Kidney (tissue), 14 donors: ENCODE data around the gene ARID1B. TPM values are rescaled to one million over a fixed set of nuclear protein-coding genes. Genes with fewer than 3 reads are reported as not detected.

Source experiments
- DNase-seq, 5 donors: peaks; one replicate each; pipeline ENCODE4 v3.0.0-alpha.2; 2013 to 2020
- FAIRE-seq: peaks from 2 replicates; lab custom pipeline; 2012; peaks lifted over from hg19 to GRCh38; lab: Jason Lieb, UNC
- H3K27ac ChIP-seq, 2 donors: one replicate each; pipeline ENCODE4 v1.7.0; 2013; ENCODE audit warnings: low read depth in 2 of 2, low read length in 2 of 2, inconsistent platforms in 1 of 2
- H3K27me3 ChIP-seq: one replicate; pipeline ENCODE4 v1.7.1; 2013; ENCODE audit warnings: low read length, inconsistent platforms; ENCODE audit not compliant: control insufficient read depth, insufficient read depth
- H3K36me3 ChIP-seq, 3 donors: one replicate each; pipeline versions ENCODE4 v1.7.0 to v1.7.1; 2013; ENCODE audit warnings: low read length in 3 of 3, control low read depth in 1 of 3, inconsistent platforms in 1 of 3; ENCODE audit not compliant: insufficient read depth in 3 of 3, control insufficient read depth in 2 of 3
- H3K4me1 ChIP-seq, 3 donors: one replicate each; pipeline versions ENCODE4 v1.7.0 to v1.7.1; 2013; ENCODE audit warnings: low read length in 3 of 3, inconsistent platforms in 1 of 3, low read depth in 1 of 3; ENCODE audit not compliant: control insufficient read depth in 2 of 3, insufficient read depth in 2 of 3
- H3K4me3 ChIP-seq, 3 donors: one replicate each; pipeline versions ENCODE4 v1.7.0 to v1.8.1; 2013; ENCODE audit warnings: low read length in 3 of 3, control low read depth in 1 of 3, inconsistent platforms in 1 of 3
- H3K9ac ChIP-seq, 3 donors: one replicate each; pipeline versions ENCODE4 v1.7.0 to v1.7.1; 2013; ENCODE audit warnings: low read length in 3 of 3, control low read depth in 1 of 3, inconsistent platforms in 1 of 3
- H3K9me3 ChIP-seq, 3 donors: one replicate each; pipeline versions ENCODE4 v1.7.0 to v1.7.1; 2013; ENCODE audit warnings: low read length in 3 of 3, control low read depth in 1 of 3, inconsistent platforms in 1 of 3; ENCODE audit not compliant: control insufficient read depth in 2 of 3, insufficient read depth in 1 of 3
- CTCF ChIP-seq: IDR thresholded peaks from 3 replicates; pipeline ENCODE4 v1.5.1; 2012; ENCODE audit warnings: mild to moderate bottlenecking, moderate library complexity, borderline replicate concordance; ENCODE audit not compliant: insufficient read depth; ENCODE audit errors: extremely low read depth
- intact Hi-C: fragments of 100-400 bp; cut with DNase I; formaldehyde crosslinking; loops from one replicate; pipeline ENCODE4 v1.11.1; 2022
- polyA plus RNA-seq: library from polyadenylated mRNA; stranded (reverse); fragments of 350-450 nt; fragmentation: Illumina TruSeq; extraction: RNeasy Lipid Tissue Mini Kit (QIAGEN cat#74804); gene quantifications from one replicate; pipeline ENCODE4 v1.2.3, GENCODE V29; 2014; ENCODE audit warnings: low read depth, low replicate concordance; ENCODE audit not compliant: insufficient read depth
- total RNA-seq: library from RNA; stranded (reverse); fragmentation: NEBNext Ultra II Directional; extraction: Animal tissue kit (Norgen Biotek cat#: 25700); gene quantifications from one replicate; pipeline ENCODE4 v1.2.1, GENCODE V29; 2021
- donor health status: control.
- donor health status: control.
- donor health status: control.
- donor health status: control.
- donor health status: control.
- donor health status: DM: yes; HTN: yes; CAD: no.
- donor health status: Normal renal cell carcinoma (clear cell type).

ARID1B gene
- total and polyA plus RNA-seq, 2 donors from 2014 or later = 16.4 to 110 TPM

- Histone ChIP-seq H3K27ac (no peak overlapping the region), H3K4me1 (peaks cover 0 to 4% (median 3%) of the 10 kb centered on the region in 3 donors), H3K9ac (no peak overlapping the region), H3K27me3 (no peaks in the 10 kb centered on the region), H3K9me3 (peaks cover 0 to 1% (median 0%) of the 10 kb centered on the region in 3 donors), H3K36me3 (no peaks in the 10 kb centered on the region), H3K4me3 (no peak overlapping the region)
- DNase-seq = no peak
- no peak for TF ChIP-seq CTCF
- intact Hi-C loops = no loop called here
- FAIRE-seq = no peak
These were observed 273.5 kb downstream of the ARID1B start for GRCh38 chr6:157050537-157051265.

- H3K9ac ChIP-seq = no peak overlapping the region
- FAIRE-seq (no peak), DNase-seq (no peak)
- H3K4me3 ChIP-seq = no peak overlapping the region
- no peaks in the 10 kb centered on the region for H3K27me3 ChIP-seq
- intact Hi-C loops = no loop called here
- TF ChIP-seq CTCF = no peak
- H3K9me3 ChIP-seq = peaks cover 0 to 7% (median 0%) of the 10 kb centered on the region in 3 donors
- H3K36me3 ChIP-seq = no peaks in the 10 kb centered on the region
- no peak overlapping the region for H3K27ac ChIP-seq
- H3K4me1 ChIP-seq = peaks cover 0 to 5% (median 1%) of the 10 kb centered on the region in 3 donors
These were observed 277.4 kb downstream of the ARID1B start for GRCh38 chr6:157054531-157054979.

- no peaks in the 10 kb centered on the region for H3K36me3 ChIP-seq
- intact Hi-C loops = no loop called here
- H3K9ac ChIP-seq = no peak overlapping the region
- DNase-seq (no peak), FAIRE-seq (no peak)
- H3K4me1 ChIP-seq = peaks cover 0 to 10% (median 3%) of the 10 kb centered on the region in 3 donors
- H3K9me3 ChIP-seq = peaks cover 0 to 7% (median 0%) of the 10 kb centered on the region in 3 donors
- no peak overlapping the region for H3K4me3 ChIP-seq
- H3K27ac ChIP-seq = no peak overlapping the region
- TF ChIP-seq CTCF = no peak
- H3K27me3 ChIP-seq = no peaks in the 10 kb centered on the region
These were observed 278.7 kb downstream of the ARID1B start for GRCh38 chr6:157055863-157056262.
